Ureter (tissue), 1 donor: ENCODE measurements around the gene DHRS3. TPM values are rescaled to one million over a fixed set of nuclear protein-coding genes. Genes with fewer than 3 reads are reported as not detected.

Experiments used
- DNase-seq: peaks from one replicate; pipeline ENCODE4 v3.0.0-alpha.2; 2020; ENCODE audit warnings: low spot score
- total RNA-seq: library from RNA; stranded (reverse); gene quantifications from one replicate; pipeline ENCODE4 v1.2.4, GENCODE V29; 2023
- donor health status: DM: yes; HTN: yes; CAD: no.

DHRS3 gene
- total RNA-seq, 1 donor from 2014 or later = 237 TPM

DNA sequence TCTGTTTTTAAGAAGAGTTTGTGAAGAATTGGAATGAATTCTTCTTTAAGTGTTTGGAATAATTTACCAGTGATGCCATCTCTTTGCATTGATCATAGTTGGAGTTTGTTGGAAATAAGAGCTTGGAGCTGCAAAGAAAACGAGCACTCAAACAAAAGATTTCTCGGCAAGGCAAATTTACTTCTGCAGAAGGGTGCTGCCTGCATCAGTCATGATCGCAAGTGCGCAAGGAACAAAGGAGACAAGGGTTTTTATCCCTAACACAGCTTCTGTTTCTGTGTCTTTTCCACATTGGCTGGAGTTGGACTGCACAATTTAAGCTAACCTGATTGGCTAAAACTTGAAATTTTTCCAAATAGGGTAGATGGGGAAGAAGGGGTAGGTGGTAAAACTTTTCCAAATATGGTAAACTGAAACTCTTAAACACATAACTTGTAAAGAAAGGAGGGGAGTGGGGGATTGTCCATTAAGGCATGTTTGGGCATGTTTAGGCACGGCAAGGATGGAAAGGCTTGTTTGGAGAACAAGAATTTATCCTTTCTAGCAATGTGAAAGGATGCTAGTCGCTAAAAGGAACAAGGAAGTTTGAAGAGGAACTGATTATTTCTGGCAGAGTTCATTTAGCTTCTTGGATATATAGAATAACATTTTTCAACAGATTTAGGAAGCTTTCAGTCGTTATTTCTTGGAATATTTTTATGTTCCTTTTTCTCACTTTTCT, 22.4 kb upstream of the DHRS3 start:
- no peak for DNase-seq

DNA sequence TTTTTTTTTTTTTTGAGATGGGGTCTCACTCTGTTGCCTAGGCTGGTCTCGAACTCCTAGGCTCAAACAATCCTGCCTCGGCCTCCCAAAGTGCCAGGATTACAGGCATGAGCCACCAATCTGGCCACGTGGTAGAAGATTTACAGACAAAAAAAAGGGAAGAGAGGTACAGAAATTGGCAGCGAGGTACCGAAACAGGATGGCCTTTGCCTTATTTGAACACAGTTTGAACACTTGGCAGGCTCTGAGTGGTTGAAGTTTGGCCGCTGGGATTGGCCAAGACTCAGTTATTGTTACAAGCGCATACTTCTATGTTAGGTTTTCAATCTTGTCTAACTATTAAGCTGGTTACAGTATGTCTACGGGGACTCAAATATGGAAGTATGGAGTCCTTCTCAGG, 19.7 kb upstream of the DHRS3 start:
- no peak for DNase-seq

DNA sequence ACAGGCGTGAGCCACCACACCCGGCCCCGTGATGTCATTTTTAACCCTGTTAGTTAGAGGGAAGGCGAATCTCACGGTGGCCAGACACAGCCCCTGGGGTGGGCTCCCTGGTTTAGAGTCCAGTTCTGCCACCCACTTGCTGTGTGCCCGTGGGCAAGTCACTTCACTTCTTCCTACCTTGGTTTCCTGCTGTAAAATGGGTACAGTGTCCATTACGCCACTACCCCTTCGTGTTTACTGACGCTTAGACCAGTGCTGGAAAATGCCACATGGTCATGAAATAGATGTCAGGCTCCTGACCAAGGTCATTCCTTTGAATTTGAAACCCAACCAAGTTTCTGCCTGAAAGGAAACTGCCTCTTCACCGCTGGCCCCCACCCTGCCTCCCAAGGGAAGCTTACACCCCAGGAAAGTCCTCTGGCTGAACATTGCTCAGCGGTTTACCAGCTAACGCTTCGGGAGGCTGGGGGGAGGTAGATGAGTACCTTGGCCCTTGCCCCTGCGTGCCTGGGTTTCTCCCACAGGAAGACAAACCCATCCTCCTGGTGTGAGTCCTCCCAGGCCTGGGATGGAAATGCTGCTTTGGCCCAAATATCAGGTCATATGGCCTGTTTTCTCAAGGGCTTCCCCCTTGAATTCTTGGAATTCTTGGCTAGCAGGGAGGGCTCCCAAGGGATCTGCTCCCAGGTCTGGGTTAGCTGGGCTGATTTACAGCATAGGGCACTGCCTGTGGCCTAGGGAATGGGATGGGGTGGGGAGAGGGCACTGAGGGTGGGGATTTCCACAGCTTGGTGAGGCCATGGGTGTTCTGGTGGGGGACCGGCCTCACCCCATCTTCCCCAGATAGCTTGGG, 18.3 kb upstream of the DHRS3 start:
- no peak for DNase-seq

DNA sequence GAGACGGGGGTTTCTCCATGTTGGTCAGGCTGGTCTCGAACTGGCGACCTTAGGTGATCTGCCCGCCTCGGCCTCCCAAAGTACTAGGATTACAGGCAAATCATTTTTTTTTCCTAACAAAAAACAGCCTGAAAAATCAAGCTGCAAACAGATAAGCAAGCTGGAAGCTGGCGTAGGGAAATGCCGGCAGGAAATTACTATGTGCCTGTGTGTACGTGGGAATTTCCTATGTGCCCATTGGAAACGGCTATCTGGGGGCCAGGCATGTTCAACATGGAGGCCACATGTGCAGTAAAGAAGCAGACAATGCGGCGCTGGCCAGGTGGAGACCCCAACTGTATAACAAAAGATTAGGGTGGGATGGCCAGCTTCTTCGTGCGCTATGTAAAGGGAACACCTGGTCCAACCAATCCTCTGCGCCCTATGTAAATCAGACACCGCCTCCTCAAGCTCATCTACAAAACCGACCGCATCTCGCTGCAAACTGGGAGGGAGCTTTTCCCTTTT, 16.7 kb upstream of the DHRS3 start:
- DNase-seq = no peak

DNA sequence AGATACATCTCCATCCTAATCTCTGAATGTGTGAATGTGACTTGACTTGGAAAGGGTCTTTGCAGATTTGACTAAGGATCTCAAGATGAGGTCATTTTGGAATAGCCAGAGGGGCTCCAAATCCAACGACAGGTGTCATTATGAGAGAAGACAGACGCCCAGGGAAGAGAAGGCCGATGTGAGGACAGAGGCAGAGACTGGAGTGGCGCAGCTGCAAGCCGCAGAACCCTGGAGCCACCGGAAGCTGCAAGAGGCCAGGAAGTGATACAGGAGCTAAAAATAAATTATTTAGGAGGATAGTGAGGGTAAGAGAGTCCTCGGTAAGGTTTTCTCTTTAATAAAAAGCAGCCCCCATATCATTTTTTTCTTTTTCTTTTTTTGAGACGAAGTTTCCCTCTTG, 16.1 kb upstream of the DHRS3 start:
- no peak for DNase-seq

DNA sequence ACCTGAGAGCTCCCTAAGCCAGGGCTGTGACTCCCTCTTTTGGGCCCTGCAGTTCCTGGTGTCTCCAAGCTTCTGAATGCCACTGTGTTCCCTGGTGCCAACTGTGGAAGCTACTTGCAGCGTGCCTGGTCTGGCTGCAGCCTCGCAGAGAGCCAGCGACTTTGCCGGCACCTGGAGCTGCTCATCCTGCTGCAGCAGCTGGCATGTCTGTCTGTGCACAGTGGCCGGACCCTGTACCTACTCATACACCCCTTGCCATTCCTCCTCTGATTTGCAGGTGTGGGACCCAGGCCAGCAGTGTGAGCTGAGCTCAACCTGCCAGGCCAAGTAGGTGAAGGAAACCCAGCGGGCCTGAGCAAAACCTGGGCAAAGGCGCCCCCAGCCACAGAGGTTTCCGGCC, 13.6 kb upstream of the DHRS3 start:
- DNase-seq = no peak

DNA sequence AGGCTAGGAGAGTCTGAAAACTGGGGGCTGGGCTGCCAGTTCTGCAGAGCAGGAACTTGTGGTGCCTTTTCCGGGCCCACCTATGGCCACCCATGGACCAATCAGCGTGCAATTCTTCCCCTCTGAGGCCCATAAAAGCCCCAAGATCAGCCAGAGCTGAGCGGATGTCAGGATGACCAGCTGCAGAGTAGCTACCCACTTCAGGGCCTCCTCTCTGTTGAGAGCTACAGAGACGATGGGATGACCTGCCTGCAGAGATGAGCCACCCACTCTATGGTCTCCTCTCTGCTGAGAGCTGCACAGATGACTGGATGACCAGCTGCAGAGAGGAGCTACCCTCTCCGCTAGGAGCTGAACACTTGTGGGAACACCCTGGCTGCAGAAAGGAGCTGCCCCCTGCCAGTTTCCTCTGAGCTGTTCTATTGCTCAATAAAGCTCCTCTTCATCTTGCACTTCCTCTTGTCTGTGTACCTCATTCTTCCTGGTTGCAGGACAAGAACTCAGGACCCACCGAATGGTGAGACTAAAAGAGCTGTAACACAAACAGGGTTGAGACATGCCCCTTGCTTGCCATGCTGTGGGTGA, 13.0 kb upstream of the DHRS3 start:
- no peak for DNase-seq

DNA sequence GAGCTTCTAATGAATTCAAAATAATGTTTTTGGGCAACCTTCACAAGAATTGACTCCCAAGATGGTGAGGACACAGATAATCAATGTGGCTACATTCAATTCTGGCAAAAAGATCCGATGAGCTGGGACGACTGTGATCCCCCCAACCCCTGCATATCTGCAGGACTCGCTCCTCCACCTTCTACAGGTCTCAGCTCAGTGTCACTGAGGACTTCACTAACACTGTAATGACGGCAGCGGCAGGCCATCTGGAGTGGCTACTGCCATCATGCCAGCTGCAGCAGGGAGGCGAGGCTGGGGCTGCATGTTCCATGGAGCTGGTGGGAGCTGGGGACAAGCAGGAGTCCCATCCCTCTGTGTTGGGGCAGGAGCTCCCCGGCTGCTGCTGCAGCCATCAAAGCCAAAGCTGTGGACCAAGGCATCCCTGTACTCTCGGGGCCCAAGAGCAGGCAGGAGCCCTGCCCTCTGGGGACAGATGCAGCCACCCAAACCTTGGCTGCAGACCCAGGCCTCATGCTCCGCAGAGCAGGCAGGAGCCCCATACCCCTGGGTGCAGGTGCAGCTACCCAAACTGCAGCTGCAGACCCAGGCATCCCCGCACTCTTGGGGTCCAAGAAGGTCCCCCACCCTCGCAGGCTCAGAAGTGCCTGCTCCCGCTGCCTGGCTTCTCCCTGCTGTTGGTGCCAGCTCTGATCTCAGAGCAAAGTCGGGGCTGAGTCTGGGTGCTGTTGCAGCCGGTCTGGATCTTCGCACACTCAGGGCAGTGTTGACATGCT, 12.2 kb upstream of the DHRS3 start:
- DNase-seq = no peak

DNA sequence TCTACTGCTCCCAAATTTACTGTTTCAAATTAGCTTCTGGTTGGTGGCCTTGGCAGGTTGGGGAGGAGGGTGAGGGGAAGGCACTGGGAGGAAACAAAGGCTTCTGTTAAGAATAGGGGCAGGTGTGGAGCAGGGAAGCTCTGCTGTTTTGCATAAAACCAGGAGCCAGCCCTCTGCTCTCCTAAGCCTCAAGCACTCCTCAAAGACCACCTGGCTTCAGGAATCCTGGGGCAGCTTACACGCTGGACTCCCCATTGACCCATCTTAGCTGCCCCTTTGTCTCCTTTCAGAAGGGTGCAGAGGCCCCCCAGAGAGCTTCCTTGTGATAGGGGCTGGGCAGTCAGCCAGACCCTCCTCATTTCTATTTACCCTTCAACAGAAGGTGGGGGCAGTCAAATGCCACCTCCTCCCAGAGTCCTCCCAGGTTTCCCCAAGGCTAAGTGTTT, 11.5 kb upstream of the DHRS3 start:
- DNase-seq = no peak

DNA sequence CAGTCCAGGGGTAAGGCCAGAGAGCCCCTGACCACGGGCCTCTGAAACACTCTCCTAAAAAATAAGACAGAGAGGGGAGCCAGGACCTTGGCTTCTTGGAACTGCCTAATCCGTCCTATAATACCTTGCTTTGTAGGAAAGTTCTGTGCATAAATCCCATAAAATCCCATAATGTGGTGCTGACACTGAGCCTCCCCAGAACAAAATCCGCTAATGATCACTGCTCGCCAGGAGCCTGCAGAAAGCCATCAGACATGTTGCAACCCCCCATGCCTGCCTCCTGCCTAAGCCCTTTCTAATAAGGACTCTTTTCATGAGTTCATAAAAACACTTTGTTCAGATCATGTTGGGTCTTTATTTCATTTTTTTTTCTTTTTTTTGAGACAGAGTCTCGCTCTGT, 9.3 kb upstream of the DHRS3 start:
- no peak for DNase-seq

DNA sequence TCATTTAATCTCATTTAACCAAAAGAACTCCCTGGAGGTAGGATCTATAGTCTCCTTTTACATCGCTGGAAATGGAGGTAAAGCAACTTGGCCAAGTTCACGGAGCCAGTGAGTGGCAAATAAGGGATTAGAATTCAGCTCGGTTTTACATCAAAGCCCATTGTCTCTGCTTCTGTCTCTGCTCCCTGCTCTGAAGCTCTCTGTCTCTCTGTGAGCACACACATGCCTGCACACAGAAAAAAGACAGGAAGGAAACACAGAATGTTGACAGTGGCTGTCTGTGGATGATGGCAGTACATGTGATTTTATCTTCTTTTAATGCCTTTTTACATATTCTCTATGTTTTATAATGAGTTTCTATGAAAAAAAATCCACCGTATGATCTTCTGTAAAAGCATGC, 8.9 kb upstream of the DHRS3 start:
- DNase-seq = no peak

DNA sequence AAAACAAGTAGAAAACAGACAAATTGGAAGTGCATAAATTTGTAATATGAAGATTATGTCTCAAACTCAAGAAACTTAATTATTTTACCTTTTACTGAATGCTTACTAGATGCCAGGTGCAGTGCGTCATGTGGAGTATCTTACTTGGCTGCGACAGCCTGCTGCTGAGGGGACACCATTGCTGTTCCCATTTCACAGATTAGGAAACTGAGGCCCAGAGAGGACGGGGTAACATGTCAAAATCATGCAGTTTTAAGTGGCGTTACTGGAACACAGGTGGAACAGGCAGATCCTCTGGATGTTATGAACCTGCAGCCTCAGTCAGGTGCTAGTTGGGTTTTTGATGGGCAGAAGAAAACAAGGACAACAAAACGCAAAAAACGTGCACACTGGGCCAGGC, 7.3 kb upstream of the DHRS3 start:
- no peak for DNase-seq

DNA sequence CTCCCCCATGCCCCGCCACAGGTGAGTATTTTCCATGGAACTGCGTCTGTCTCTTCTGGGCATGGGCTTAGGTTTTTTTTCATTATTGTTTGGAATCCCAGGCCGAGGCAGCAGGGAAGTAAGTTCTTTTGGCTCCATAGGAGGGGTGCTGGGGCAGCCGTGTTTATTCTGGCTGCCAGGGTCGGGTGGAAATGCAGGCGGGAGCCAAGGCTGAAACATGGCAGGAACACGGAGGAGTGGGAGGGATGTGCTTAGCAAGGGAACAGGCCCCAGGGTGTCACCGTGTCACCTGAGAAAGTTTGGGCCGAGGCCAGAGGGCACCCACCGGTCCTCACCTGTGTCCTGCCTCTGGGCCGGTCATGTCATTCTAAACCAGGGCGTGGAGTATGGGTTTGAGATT, 4.5 kb upstream of the DHRS3 start:
- no peak for DNase-seq

DNA sequence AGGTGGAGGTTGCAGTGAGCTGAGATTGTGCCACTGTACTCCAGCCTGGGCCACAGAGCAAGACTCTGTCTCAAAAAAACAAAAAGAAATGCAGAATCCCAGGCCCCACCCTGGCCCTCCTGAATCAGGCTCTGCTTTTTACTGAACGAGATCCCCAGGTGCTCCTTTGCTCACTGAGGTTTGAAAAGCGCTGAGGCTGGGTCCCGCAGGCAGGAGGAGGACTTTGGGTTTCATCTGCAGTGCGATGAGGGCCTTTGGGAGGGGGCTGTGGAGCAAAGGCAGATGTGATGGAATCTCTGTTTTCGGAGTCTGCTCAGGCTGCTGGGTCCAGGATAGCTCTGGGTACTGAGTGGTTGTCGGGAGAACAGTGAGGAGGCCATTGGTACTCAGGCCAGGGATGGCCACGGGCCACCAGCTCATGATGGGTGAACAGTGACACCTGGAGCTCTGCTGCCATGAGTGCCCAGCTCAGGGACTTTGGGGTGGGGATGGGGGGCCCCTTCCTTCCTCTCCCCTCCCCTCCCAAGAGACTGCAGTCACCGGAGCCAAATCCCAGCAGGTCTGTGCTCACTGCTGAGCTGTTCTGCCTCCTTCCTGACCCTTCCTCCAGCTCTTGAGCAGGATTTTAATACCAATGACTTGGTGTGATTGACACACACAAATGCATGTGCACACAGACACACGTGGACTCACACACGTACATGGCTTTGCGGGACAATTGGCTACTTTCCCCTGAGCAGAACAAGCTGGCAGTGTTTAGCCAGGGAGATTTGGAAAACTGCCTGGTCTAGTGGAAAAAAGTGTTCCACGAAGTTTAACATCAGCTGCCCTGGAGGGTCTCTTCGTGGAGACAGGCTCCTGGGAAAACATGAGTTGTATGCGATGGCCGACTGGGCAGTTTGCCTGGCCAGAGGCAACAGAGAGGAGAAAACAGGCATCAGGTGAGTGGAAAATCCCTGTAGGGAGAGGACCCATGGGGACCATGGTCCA, 3.6 kb upstream of the DHRS3 start:
- DNase-seq = no peak

DNA sequence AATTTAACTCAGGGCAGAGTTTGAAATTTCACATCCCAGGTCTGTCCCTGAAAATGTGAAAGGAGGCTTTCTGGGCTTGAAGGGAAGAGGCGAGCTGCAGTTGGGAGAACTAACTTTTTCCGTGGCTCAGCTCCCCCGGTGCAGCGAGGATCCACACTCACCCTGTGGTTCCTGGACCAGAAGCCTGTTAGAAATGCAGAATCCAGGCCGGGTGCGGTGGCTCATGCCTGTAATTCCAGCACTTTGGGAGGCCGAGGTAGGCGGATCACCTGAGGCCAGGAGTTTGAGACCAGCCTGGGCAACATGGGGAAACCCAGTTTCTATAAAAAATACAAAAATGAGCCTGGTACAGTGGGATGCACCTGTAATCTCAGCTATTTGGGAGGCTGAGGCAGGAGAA, 2.9 kb upstream of the DHRS3 start:
- DNase-seq = no peak

DNA sequence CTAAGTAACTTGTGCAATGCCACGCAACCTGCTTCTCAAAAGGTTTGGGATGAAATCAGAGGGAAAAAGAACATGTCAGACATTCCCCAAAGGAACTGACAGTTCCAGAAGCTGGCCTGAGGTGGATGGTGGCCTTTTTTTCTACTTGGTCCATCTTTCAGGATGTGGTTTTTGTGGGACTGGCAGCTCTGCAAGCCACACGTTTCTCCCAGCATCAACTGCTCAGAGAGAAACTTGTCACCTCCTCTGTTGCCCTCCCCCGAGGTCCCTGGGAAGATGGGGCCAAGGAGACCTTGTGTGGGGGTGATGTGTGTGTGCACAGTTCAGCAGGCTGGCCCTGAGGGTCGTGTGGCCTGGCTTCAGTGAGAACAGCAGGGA, 2.5 kb upstream of the DHRS3 start:
- no peak for DNase-seq

DNA sequence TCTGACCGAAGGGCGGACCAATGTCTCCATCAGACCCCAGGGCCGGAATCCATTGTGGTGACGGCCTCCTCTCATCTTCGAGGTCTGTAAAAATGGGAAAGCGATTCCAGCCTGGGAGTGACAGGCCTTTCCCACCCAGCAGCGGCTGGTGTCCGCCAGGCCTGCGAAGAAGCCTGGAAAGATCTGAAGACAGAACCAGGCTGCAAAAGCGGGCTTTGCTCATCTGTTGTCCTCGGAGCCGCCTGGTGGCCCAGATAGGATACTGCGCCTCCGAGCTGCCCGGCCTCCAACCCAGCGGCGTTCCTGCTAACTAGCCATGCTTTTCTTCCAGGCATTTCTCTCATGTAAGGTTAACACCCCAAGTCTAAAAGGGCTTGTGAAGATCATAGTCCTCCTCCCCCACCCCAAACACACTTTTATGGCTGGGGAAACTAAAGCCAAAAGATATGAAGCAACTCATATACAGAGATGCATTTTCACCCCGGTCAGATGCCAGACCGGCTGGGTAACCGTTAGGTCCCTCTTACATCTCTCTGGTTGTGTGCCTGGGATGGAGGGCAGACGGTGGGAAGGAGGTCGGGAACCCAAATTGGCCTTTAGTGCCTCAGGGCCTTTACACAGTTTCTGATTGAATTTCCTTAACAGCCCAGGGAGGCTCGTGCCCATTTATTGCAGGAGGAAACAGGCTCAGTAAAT, 1.9 kb upstream of the DHRS3 start:
- peak; percentile 93 for DNase-seq

DNA sequence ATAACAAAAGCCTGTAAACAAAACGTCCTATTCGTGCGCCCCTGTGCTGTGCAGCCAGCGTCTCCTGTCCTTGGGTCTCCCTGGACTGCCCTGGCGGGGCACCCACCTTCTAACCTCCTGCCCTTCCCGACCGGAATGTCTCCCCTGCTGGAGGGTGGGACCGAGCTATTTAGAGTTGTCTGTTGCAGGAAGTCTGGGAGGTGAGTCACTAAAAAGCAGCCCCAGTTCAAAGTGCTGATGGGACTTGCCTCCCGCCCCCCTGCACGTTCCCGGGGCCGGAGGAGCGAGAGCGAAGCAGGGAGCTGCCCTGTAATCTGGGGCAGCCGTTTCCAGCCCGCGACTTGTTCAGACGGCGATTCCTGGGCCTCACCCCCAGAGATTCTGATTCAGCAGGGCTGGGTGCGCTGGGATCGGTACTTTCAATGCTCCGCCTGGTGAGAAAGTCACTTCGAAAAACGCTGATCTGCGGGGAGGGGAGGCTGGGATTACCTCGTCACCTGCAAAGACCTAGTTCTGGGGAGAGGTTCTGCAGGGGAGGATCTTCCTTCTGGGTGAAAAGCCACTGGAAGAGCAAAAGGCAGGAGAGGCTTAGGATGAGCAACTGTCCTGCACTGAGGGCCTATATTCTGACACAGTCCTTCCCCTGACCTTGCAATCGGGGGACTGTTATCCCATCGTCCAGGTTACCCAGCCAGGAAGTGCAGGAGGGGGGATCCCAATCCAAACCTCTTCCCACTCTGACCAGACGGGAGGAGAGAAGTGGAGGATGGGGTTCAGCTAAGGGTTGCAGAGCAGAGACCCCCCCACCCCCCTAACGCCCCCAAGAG, 1.2 kb upstream of the DHRS3 start:
- DNase-seq = peak; percentile 87

DNA sequence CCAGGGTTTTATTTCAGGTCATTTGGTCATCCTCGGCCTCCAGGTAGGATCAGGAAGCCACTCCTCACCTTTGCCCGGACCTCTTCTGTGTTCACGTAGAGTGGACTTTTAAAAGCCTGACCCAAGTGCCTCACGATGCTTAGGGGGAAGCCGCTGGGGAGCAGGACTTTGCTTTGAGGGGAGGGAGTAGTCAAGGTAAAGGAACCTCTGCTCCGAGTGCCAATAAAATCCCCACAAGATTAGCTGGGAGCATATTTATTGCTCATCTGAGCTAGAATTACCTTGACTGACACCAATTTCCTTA, 603 bp upstream of the DHRS3 start:
- DNase-seq = no peak
